Measurements from ENCODE around the gene DOCK4.
"Not testable (repeated sequence)": the region's sequence is repeated elsewhere in the genome, so short reads cannot be mapped to it uniquely, and the experiment has no call there.

DOCK4 gene

GRCh38 chr7:111937163-111937562 lies 269.0 kb downstream of the DOCK4 start:
- no peak for DNase-seq

- no peak for DNase-seq
Observed at GRCh38 chr7:111933609-111934008, 272.6 kb downstream of the DOCK4 start.

- no peak for DNase-seq
Observed at GRCh38 chr7:111931958-111932357, 274.2 kb downstream of the DOCK4 start.

- DNase-seq, result no peak
Observed at GRCh38 chr7:111931016-111931517, 275.1 kb downstream of the DOCK4 start.

GRCh38 chr7:111929264-111929663 lies 276.9 kb downstream of the DOCK4 start:
- DNase-seq, result no peak

GRCh38 chr7:111927353-111928019 lies 278.7 kb downstream of the DOCK4 start:
- no peak for DNase-seq

- no peak for DNase-seq
Observed at GRCh38 chr7:111920329-111920728, 285.9 kb downstream of the DOCK4 start.

GRCh38 chr7:111919631-111920179 lies 286.5 kb downstream of the DOCK4 start:
- DNase-seq, result no peak

GRCh38 chr7:111919164-111919563 lies 287.0 kb downstream of the DOCK4 start:
- DNase-seq, result no peak

GRCh38 chr7:111918461-111918860 lies 287.7 kb downstream of the DOCK4 start:
- no peak for DNase-seq

- not testable (repeated sequence) for DNase-seq
Observed at GRCh38 chr7:111917404-111917803, 288.8 kb downstream of the DOCK4 start.

GRCh38 chr7:111914291-111914690 lies 291.9 kb downstream of the DOCK4 start:
- no peak for DNase-seq

- no peak for DNase-seq
Observed at GRCh38 chr7:111911166-111911961, 294.8 kb downstream of the DOCK4 start.

GRCh38 chr7:111910656-111911055 lies 295.5 kb downstream of the DOCK4 start:
- DNase-seq, result no peak

GRCh38 chr7:111908673-111909072 lies 297.5 kb downstream of the DOCK4 start:
- DNase-seq, result not testable (repeated sequence)

- DNase-seq, result no peak
Observed at GRCh38 chr7:111903797-111904196, 302.4 kb downstream of the DOCK4 start.

- DNase-seq, result no peak
Observed at GRCh38 chr7:111903016-111903415, 303.2 kb downstream of the DOCK4 start.

- no peak for DNase-seq
Observed at GRCh38 chr7:111900283-111900682, 305.9 kb downstream of the DOCK4 start.

GRCh38 chr7:111895049-111895448 lies 311.1 kb downstream of the DOCK4 start:
- no peak for DNase-seq

- DNase-seq, result no peak
Observed at GRCh38 chr7:111894518-111894917, 311.7 kb downstream of the DOCK4 start.

- DNase-seq, result no peak
Observed at GRCh38 chr7:111893190-111893589, 313.0 kb downstream of the DOCK4 start.

- DNase-seq, result no peak
Observed at GRCh38 chr7:111892588-111892987, 313.6 kb downstream of the DOCK4 start.

GRCh38 chr7:111887734-111888133 lies 318.5 kb downstream of the DOCK4 start:
- DNase-seq, result no peak

- no peak for DNase-seq
Observed at GRCh38 chr7:111886233-111886632, 320.0 kb downstream of the DOCK4 start.

Measured in NCI-H345 (cell line).